K562 (cell line): ENCODE data around the gene UBN2.

Source experiments
- CEBPB ChIP-seq: fragments of 450-650 bp; IDR thresholded peaks from 2 replicates; pipeline ENCODE4 v1.6.1; 2016; ENCODE audit warnings: missing genetic modification characterization, missing compliant biosample characterization
- CHCHD3 ChIP-seq: fragments of 250-450 bp; sonication (Bioruptor Pico); IDR thresholded peaks from 2 replicates; pipeline ENCODE4 v2.1.2; 2022; ENCODE audit warnings: mild to moderate bottlenecking
- CTCF ChIP-seq, 3 experiments: IDR thresholded peaks in 2 of 3; conservative IDR thresholded peaks in 1 of 3; 2 replicates each; pipeline ENCODE4 v1.5.1; 2011 to 2012; ENCODE audit warnings: low read length in 3 of 3, mild to moderate bottlenecking in 3 of 3, control low read depth in 2 of 3, improper control_type of control experiment in 1 of 3, inconsistent platforms in 1 of 3, low read depth in 1 of 3, mixed read lengths in 1 of 3, moderate library complexity in 1 of 3; ENCODE audit not compliant: insufficient read depth in 2 of 3
- FOXJ2 ChIP-seq: fragments of 200-800 bp; sonication (Bioruptor generic); IDR thresholded peaks from 2 replicates; pipeline ENCODE4 v1.6.1; 2016; ENCODE audit warnings: missing genetic modification characterization, missing compliant biosample characterization
- MLLT1 ChIP-seq, 2 experiments: fragments of 450-650 bp; IDR thresholded peaks; 2 replicates each; pipeline ENCODE4 v1.6.1; 2016
- NR2C2 ChIP-seq, 2 experiments: fragments of 200-800 bp in 1 of 2; sonication (Bioruptor generic) in 1 of 2; sonication (generic) in 1 of 2; formaldehyde crosslinking in 1 of 2; IDR thresholded peaks; 2 replicates each; pipeline versions ENCODE4 v1.6.1 to v1.8.0; 2016 to 2022; ENCODE audit warnings: mild to moderate bottlenecking in 1 of 2, missing compliant biosample characterization in 1 of 2, missing genetic modification characterization in 1 of 2, missing genetic modification reagents in 1 of 2
- POLR2AphosphoS5 ChIP-seq: IDR thresholded peaks from 2 replicates; pipeline ENCODE4 v1.6.1; 2011; ENCODE audit warnings: mild to moderate bottlenecking, low read depth, low read length, moderate library complexity; ENCODE audit not compliant: control insufficient read depth, insufficient read depth
- RBFOX2 ChIP-seq: fragments of 200-400 bp; formaldehyde crosslinking; IDR thresholded peaks from 2 replicates; pipeline ENCODE4 v1.6.1; 2017; ENCODE audit warnings: low read depth, mild to moderate bottlenecking, low read length, moderate library complexity
- RHOXF2B ChIP-seq: fragments of 250-450 bp; sonication (Bioruptor Pico); conservative IDR thresholded peaks from 2 replicates; pipeline ENCODE4 v1.5.1; 2021
- TBP ChIP-seq: optimal IDR thresholded peaks from 2 replicates; pipeline ENCODE3; 2011; ENCODE audit warnings: low read depth, low read length, improper control_type of control experiment
- ZNF232 ChIP-seq: sonication (generic); formaldehyde crosslinking; IDR thresholded peaks from 2 replicates; pipeline ENCODE4 v1.8.0; 2022; ENCODE audit warnings: mild to moderate bottlenecking, missing genetic modification reagents
- TF ChIP-seq, protein P1 (sequence below): fragments of 450-650 bp; formaldehyde crosslinking; IDR thresholded peaks from 2 replicates; pipeline ENCODE4 v1.4.0; 2020; ENCODE audit warnings: mild to moderate bottlenecking, moderate library complexity

- no peak for TF ChIP-seq TBP
- TF ChIP-seq NR2C2 (CRISPR knock-in tag; IDR thresholded peaks at IDR 0.05): no peak
- no peak for TF ChIP-seq NR2C2 (tag; IDR thresholded peaks at IDR 0.05)
- TF ChIP-seq, protein P1, sequence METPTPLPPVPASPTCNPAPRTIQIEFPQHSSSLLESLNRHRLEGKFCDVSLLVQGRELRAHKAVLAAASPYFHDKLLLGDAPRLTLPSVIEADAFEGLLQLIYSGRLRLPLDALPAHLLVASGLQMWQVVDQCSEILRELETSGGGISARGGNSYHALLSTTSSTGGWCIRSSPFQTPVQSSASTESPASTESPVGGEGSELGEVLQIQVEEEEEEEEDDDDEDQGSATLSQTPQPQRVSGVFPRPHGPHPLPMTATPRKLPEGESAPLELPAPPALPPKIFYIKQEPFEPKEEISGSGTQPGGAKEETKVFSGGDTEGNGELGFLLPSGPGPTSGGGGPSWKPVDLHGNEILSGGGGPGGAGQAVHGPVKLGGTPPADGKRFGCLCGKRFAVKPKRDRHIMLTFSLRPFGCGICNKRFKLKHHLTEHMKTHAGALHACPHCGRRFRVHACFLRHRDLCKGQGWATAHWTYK (CRISPR knock-in tag): no peak
- TF ChIP-seq CEBPB (tag): no peak
- no peak for TF ChIP-seq RBFOX2
- TF ChIP-seq RHOXF2B (CRISPR knock-in tag): no peak
- TF ChIP-seq CHCHD3 (CRISPR knock-in tag): no peak
- TF ChIP-seq CTCF (IDR thresholded peaks at IDR 0.05 in 2 of 3, conservative IDR thresholded peaks at IDR 0.05 in 1 of 3; ENCODE audit: insufficient read depth in 2 of 3, low read depth in 1 of 3, low read length in 3 of 3): no peak
- no peak for TF ChIP-seq ZNF232 (CRISPR knock-in tag)
- TF ChIP-seq POLR2AphosphoS5: no peak
- no peak for TF ChIP-seq MLLT1 (IDR thresholded peaks at IDR 0.05)
- no peak for TF ChIP-seq FOXJ2
Observed at GRCh38 chr7:139255290-139255689, 24.3 kb downstream of the UBN2 start.
